NCI-H526 treated with DMSO at 0.1 percent for 48 hours (cell line): ENCODE data around the gene CLCN1.
"Not testable (repeated sequence)": the region's sequence is repeated elsewhere in the genome, so short reads cannot be mapped to it uniquely, and the experiment has no call there.

ENCODE experiments used
- DNase-seq: peaks from one replicate; lab custom pipeline; 2025; lab: John Stamatoyannopoulos, UW

The CLCN1 gene

GRCh38 chr7:143315776-143316175, at the start of gene CLCN1:
CLCN1 (plus strand) TSS chr7:143316111; CDS start chr7:143316213, 102 bp downstream.
- no peak for DNase-seq

DNA sequence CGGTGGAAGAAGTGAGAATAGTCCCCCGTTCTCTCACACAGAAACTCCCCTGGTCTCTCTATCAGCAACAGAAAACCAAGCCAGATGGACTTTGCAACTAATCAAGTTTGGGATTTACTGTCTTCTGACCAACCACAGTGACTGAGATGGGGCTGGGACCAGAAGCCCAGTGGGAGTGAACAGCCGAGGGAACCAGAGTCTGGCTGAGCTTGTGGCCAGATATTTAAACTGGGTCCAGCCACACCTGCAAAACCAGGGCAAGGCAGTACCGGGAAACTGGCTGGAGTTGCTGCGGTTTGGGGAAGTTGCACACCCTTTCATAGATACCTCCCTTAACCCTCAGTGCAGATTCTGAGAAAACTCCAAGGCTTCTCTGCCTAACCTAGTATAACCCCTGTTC, 46.7 kb upstream of the CLCN1 start:
- no peak for DNase-seq

GRCh38 chr7:143271240-143271639, 44.7 kb upstream of the CLCN1 start:
- no peak for DNase-seq

- DNase-seq = no peak
These were observed 43.0 kb upstream of the CLCN1 start for GRCh38 chr7:143272871-143273270.

DNA sequence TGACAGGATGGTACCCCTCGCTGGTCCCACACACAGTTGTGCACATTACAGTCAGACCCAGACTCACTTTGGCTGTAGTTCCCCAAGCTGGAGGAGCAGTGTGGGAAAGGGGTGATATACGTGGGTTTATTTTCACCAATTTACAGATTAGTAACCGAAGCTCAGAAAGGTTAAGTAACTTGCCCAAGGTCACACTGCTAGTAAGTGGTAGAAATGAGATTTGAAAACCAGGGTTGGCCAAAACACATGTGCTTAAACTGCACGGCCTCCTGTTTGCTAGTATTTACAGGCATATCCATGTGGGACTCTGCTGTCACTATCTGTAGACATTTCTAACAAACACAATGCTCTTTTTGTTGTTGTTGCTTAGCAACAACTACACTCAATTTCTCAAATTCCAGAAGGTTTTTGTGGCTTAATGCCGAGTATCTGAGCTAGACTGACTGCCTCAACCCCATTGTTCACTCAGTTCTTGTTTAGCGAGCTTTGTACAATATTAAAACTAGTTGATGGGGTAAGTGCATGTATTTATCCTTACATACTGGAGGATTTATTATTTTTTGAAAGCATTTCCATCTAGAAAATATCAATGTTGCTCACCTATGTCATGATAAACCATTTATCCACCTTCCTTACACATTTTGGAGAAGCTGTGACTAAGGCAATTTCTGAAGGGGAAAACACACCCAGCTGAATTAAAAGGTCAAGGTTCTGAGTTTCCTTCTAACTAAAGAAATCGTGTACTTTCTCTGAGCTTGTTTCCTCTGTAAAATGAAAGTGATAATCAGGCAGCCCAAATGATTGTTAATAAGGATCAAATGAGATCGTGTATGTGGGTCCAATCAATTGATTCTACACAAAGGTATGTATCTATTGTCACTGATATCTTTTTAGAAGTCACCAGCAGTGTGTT, 36.5 kb upstream of the CLCN1 start:
- no peak for DNase-seq

DNA sequence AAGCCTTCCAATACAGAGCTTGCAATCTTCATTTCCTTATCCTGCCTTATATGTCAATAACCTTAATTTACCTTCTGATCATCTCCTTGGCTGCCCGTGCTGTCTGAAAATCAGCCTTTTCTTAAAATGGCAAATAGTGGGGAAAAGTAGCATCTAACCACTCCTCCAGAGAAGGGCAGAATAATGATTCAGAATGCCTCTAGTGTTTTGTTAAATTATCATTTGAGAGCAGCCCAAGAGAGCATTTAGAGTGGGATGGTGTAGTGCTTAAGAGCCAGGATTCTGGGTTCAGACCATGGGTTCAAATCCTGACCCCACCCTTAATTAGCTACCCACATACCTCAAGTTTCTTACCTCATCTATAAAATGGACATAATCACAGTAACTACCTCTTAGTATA, 35.8 kb upstream of the CLCN1 start:
- DNase-seq = no peak

GRCh38 chr7:143280566-143280965, 35.3 kb upstream of the CLCN1 start:
- no peak for DNase-seq

GRCh38 chr7:143281529-143281928, 34.4 kb upstream of the CLCN1 start:
- DNase-seq = no peak

GRCh38 chr7:143282124-143282523, 33.8 kb upstream of the CLCN1 start:
- DNase-seq = no peak

- no peak for DNase-seq
These were observed 32.5 kb upstream of the CLCN1 start for GRCh38 chr7:143283381-143283780.

DNA sequence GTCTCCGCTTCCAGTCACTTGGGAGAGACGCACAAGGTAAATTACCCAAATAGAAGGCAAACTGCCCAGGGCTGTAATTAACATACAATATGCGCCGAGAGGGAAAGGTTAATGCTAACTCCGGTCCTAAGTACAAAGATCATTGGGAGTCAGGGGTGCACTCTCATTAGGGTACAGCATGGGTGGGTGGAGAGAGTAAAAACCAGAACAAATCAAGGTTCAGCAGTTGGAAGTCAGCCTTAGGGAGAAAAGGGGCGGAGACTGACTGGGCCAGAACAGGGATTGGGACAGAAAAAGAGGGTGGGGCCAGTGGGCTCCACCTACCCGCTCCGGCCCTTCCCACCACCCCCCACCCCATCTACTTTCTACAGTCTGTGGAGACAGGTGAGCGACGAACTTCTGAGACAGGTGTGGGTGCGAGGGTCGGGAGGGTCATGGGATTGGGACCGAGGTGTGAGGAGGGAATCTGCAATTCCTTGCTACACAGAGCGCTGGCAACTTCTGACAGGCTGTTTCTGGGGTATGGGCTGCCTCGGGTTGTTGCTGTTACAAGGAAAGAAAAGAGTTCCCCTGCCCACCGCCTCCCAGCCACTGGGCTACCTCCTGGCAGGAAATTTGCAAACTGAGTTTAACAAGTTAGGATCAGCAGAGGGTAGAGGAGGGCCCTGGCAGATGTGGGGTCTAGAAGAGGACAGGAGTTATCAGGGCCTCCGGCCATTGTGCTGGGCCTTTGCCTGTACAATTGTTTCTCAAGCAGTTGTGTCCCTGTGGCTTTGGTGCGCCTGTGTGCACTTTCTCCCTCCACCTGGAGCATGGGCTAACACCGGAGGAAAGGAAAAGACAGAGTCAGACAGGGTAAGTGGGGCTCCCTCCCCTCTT, 31.1 kb upstream of the CLCN1 start, which contains the start of gene TMEM139:
TMEM139 (plus strand) TSS at position 368 of the 879 bp plus-strand sequence. CDS start 1,000 bp downstream, outside the sequence.
- DNase-seq = peak; percentile 29

DNA sequence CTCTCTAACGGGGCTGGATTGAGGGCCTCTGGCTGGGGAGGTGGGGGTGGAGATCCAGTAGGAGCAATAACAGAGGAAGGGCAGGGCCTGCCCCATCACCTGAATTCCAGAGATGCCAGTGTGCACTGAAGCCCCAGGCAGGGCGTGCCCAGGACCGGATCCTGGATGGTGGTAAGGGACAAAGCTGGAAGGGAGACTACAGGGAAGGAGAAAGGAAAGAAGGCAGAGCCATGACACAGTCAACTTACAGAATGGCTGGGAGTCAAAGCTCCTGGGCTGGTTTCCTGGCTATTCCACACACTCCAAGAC, 30.5 kb upstream of the CLCN1 start:
- no peak for DNase-seq

DNA sequence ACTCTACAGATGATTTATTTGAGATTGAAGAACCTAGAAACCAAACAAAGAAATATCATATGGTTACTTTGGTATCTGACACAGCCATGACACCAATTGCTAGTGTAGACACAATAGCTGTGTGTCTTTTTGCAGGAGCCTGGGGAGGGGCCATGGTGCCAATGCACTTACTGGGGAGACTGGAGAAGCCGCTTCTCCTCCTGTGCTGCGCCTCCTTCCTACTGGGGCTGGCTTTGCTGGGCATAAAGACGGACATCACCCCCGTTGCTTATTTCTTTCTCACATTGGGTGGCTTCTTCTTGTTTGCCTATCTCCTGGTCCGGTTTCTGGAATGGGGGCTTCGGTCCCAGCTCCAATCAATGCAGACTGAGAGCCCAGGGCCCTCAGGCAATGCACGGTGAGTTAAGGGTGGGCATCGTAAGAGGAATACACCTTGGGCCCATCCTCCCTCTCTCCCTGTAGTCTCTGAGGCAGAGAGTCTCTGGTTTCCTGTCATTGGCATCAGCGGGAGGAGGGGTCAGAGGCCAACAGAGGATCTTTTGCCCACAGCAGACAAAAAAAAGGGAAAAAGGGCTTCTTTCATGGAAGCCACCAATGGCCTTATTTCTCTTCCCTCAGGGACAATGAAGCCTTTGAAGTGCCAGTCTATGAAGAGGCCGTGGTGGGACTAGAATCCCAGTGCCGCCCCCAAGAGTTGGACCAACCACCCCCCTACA, 29.9 kb upstream of the CLCN1 start:
- DNase-seq = no peak

GRCh38 chr7:143286522-143286890, 29.4 kb upstream of the CLCN1 start:
- no peak for DNase-seq

DNA sequence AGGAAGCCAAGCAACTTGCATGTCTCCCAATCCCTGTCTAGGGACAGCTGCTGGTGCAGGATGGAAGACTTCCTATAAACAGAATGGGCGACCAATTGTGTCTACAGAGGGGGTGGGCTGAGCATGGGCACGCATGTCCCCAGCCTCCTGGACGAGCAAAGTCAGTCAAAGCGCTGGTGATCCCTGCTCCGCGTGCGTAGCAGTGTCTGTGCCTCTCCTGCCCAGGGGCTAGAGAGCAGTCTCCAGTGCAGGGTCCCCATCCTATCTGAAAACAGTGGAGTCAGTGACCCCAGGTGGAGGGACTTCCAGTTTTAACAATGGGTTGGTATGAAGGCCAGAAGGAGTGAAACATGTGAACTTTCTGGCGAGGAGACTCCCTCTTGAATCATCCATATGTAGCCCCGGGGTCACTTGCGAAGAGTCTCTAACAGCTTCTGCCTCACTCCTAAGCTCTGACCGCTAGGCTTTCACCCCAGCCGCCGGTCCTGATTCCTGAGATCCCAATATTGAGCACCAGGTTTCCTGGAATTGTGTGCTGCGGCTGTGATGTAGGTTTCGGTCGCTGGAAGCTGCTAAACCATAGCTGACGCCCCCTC, 28.5 kb upstream of the CLCN1 start:
- no peak for DNase-seq

DNA sequence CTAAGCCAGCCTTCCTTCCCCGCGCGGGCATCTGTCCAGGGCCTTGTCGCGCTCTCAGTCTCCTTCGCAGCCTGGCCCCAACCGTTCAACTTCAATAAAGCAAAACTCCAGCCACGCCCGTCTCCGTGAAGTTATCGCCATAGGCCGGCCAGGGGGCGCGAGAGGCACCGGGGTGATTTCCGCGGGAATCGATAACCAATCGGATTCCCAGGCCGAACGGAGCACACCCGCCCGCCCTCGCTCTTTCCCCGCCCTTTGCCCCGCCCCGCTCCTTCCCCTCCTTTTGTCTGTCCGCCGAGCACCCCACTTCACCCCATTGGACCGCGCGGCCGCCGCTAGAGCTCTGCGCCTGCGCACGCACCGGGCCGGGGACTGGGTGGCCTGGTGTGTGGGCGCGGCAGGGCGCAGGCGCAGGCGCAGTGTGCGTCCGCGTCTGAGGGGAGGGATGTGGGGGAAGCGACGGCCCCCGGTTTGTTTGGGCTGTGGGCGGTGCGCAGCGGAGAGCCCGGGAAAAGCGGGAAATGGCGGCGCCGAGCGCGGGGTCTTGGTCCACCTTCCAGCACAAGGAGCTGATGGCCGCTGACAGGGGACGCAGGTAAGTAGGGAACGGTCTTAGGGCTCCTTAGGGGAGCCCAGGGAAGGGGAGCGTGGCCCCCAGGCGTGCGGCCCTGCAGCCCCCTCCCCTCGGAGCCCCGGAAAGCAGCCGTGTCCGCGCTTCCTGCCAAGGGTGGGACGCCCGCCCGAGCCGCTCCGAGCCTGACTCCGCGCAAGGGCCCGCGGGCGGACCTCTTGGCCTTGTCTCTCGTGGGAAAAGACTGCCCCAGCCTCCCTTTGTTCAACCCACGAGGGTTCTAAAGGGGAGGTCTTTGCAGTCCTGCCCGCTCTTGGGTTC, 27.7 kb upstream of the CLCN1 start, which contains the start of gene CASP2:
CASP2 (plus strand) TSS at position 417 of the 892 bp plus-strand sequence; CDS start at position 522, 105 bp downstream.
- peak; percentile 94 for DNase-seq

GRCh38 chr7:143288836-143289235, 27.1 kb upstream of the CLCN1 start:
- DNase-seq = no peak

DNA sequence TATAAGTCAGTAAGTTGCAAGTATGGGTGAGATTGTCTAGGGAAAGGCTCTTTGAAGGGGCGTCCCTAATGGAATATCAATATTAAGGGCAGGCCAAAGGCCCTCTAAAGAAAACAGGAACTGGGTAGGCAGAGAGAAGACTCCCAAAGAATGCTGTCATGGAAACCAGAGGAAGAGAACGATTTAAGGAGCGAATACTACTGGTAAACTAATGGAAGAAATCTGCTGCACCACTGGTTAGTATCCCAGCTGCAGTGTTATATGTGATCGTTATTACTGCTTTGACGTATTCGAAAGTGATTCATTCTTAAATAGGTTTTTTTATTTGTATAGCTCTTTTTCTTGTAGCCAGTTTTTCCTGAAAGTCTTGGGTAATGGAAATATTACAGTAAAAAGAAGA, 26.5 kb upstream of the CLCN1 start:
- no peak for DNase-seq

GRCh38 chr7:143289888-143290287, 26.0 kb upstream of the CLCN1 start:
- not testable (repeated sequence) for DNase-seq

- DNase-seq = no peak
These were observed 25.6 kb upstream of the CLCN1 start for GRCh38 chr7:143290293-143290692.

DNA sequence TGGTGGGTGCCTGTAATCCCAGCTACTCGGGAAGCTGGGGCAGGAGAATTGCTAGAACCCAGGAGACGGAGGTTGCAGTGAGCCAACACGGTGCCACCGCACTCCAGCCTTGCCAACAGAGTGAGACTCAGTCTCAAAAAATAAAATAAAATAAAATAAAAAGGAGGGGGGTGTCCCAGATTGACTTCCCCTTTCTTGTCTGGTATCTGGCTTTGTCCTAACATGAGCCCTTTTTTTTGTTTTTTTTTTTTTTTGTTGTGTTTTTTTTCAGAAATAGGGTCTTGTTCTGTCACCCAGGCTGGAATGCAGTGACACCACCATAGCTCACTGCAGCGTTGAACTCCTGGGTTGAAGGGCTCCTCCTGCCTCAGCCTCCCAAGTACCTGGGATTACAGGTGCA, 23.0 kb upstream of the CLCN1 start:
- DNase-seq = no peak
